GM18870 (cell line): ENCODE results near the gene DMRTA1.
"Not testable (repeated sequence)": the region's sequence is repeated elsewhere in the genome, so short reads cannot be mapped to it uniquely, and the experiment has no call there.

ENCODE experiments used
- ATAC-seq: cut with Tn5 transposase; IDR thresholded peaks from one replicate; pipeline ENCODE4 v1.9.1; 2021; ENCODE audit warnings: moderate library complexity; ENCODE audit not compliant: unreplicated experiment

The DMRTA1 gene, protein sequence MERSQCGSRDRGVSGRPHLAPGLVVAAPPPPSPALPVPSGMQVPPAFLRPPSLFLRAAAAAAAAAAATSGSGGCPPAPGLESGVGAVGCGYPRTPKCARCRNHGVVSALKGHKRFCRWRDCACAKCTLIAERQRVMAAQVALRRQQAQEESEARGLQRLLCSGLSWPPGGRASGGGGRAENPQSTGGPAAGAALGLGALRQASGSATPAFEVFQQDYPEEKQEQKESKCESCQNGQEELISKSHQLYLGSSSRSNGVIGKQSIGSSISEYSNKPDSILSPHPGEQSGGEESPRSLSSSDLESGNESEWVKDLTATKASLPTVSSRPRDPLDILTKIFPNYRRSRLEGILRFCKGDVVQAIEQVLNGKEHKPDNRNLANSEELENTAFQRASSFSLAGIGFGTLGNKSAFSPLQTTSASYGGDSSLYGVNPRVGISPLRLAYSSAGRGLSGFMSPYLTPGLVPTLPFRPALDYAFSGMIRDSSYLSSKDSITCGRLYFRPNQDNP

DNA sequence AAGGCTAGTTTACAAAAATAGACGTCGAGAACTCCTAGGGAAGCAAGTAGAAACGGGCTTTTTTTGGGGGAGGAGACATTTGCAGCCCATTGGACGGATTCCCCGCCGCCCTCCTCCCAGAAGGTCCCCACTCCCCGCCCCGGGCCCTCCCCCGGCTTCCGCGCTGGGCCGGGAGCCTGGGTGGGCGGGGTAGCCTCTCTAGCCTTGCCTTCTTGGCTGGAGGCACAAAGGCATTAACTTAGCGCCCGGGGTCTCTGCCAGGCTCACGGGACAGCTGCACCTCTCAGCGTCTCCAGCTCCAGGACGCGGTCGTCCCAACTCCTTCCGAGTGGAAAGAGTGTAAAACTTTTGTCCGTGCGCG is at the start of gene DMRTA1:
Gene DMRTA1 (plus strand): TSS at position 236 of the 361 bp plus-strand sequence. CDS start 242 bp downstream, outside the sequence.
- no peak for ATAC-seq

DNA sequence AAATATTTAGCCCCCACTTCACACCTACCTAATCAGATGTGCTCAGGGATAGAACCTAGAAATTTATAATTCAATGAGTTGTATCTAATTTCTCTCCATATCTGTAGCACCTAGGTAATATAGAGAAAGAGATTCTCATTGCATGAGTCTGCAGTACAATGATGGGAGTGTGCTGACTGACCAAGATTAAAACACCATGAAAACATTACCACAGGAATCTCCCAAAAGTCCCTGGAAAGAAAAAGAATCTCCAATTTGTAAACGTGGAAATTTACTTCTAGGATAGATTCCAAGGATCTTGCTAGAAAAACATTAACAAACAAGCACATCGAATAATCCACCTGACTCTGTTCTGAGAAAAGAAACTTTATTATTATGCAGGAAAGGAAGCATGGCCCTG is 45.0 kb upstream of the DMRTA1 start:
- no peak for ATAC-seq

DNA sequence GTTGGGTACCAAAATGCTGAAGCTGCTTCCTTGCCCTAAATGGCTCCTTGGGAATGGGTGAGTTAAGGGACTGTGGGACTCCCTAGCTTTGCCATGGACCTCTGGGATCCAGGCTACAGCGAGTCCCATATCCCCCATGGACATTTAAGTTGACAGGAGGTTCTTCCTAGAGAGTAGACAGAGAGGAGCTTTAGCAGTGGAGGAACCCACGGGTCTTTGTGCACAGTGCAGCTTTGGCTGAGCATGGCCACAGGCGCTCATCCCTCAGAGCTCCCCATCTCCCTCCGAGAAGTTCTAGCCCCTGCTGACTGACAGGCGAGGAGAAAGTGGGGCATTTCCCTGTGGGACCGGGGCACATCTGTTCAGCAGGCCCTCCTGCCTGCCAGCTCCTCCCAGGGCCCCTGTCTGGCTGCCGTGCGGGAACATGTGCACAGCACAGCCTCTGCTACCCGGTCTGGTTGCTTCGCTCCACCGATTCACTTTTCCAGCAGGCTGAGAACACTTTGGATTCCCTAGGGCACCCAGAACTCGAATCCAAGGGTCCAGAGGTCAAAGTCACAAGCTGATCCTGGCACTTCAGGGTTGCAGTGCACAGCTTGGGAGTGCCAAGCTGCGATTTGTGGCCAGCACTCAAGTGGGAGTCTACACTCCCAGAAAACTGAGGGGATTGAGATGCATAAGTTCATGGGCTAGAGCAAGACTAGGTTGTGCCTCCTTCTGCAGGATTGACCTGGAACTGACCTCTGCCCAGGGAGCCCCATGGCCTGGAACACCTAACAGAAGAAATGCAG is 40.6 kb upstream of the DMRTA1 start:
- ATAC-seq: no peak

DNA sequence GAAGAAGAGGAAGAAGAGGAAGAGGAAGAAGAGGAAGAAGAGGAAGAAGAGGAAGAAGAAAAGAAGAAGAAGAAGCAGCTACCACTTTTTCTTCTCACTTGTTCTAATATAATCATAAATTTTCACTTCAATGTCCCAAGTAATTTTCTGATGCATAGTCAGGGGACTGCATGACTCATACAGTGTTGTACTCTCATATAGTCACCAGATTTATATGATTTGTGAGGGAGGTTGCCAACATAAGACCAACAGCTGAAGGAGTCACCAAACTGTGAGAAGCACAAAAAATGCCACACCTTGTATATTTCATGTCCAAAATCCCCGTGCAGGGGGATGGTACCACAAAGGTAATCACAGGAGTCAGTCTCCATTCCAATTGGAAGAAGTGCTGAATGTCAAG is 32.7 kb upstream of the DMRTA1 start:
- no peak for ATAC-seq

DNA sequence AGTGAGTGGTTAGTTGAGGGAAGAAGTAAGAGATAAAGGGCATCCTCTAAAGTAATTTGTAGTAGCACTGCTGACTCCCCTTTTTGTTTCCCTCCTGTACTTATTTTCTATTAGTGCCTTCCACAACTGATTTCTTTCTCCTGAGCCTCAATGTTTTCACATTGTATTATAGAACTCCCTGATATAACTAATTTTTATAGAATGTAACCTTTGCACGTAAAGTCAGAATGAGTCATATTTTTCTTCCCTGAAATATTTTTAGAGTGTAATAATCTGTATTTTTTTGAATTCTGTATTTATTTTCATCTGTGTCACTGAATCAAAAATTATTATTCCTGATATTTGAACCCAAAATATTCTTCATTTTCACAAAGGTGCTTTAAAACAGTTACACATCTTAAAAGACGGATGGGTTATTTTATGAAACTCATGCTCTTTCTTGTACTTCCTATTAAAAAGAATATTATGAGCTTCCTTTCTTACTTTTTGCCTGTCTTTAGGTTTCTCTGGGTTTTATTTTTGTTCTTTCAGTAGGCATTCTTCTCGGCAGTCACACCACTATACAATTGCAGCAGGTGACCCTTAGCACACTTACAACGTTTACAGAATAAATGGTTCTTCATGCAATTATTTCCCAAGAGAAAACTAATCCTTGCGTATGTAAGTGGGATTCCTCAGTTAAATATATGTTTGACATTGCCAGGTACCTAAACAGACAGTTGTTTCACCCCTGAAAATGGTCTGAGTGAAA is 30.5 kb upstream of the DMRTA1 start:
- no peak for ATAC-seq

DNA sequence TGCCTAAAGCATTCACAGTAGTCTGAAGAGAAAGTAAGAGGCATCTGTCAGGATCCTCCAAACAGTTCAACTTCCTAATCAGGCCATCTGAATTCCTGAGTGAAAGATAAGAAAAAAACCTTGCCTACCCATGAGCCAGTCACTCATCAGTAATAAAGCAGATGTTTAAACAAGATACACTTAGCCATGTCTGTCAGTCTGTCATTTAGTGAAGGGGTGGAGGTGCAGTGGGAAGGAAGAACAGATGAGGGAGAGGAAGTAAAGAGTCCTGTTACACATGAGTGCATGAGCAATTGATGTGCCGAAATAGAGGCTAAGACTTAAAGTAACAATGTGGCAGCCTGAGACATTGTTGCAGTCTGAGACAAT is 29.9 kb upstream of the DMRTA1 start:
- ATAC-seq: no peak

DNA sequence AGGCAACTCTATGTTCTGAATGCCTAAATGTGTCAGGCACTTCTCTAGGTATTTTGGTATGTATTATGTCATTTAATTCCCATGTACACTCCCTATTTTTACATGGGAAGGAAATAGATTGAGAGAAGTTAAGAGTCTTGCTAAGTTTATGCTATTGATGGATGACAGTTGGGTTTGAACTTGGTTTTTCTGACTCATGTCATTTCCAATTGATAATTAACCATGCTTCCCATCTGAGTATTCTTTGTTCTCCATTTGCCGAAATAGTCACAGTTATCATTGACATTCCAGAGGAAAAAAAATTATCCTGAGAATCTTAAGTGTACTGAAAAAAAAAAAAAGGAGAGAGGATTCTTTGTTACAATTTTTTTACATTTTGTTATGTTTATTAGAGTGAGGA is 23.1 kb upstream of the DMRTA1 start:
- ATAC-seq: no peak

DNA sequence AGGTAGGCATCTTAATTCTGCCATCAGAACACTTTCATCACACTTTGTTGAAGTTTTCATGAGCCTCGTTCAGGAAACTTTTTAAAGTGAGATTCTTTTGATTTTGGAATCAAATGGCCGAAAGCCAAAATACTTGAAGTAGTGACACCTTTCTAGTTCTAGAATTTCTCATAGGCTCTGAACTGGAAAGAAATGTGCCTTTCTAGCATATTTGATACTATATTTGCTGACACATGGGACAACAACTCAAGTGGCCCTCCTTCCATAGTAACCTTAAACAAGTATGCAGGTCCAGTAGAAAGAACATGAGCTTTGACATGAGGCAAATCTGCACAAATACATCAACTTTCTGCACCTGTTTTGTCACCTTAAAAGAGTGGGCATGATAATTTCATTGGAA is 22.0 kb upstream of the DMRTA1 start:
- ATAC-seq: no peak

DNA sequence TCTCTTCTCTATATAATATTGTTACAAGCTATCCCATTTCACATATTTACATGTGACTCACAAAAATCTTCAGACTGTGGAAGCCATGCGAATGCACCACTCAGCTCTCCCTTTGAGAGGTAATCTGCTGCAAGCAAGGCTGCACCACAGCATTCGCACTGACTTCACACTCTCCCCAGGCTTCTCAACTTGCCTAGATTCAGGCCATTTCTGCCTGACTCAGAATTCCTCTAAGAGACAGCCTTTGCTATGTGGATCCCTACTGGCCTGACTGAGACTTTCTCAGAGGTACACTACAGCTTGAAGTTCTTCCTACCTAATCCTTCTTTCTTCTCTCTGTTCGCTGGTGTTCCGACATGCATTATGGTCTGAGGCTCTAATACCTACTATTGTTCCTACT is 21.1 kb upstream of the DMRTA1 start:
- ATAC-seq: no peak

DNA sequence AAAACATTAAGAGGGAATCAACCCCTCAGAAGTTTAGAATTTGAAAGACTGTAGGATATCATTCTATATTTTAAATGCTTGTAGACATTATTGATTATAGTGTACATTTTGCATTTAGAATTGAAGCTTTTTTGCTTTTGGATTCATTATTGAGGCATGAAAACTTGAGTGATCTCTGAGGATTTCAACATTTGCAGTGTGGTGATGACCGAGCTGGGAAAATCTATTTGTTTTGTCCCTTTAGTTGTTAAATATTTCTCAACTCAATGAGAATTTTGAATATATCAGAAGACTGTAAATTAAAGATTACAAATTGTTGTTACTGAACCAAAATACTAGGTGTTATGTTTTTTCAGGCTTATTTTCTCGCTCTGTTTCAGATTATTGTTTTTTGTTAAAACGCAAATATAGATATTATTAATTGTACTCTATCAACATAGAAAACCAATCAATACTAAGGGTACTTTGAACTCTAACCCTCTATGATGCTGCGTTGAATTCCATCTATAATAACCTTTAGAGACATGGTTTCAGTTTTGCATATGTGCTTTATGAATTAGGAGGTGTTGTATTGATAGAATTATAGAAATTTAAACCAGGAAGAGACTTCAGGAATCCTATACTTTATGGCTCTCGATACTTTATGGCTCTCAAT is 19.3 kb upstream of the DMRTA1 start:
- ATAC-seq: no peak

DNA sequence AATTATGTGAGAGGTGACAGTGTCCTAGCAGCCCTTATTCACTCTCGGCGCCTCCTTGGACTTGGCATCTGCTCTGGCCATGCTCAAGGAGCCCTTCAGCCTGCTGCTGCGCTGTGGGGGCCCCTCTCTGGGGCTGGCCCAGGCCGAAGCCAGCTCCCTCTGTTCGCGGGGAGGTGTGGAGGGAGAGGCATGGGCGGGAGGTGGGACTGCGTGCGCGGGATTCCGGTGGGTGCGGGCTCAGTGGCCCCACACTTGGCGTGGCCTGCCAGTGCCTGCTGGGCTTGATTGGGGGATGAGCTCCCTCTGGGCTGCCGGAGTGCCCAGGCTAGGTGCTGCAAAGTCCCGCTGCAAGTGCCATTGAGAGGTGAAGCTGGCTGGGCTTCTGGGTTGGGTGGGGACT is 12.9 kb upstream of the DMRTA1 start:
- ATAC-seq: no peak

DNA sequence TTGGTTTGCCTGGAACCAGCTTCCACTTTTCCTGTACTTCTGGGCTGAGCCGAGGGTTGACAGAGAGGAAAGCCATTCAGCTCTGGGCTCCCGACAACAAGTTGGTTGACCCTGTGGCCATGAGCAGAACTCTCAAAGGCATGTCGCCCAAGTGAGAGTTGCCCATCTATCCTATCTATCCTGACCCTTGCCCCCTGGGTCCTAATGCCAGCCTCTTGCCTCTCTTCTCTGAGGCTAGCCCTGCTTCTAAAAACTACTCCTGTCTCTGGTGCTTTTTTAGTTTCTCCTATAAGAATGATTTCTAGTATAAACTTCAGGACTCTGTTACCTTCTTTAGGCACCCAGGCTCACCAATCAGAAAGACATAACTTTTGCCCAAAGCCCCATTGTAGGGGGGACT is 11.4 kb upstream of the DMRTA1 start:
- ATAC-seq: not testable (repeated sequence)

DNA sequence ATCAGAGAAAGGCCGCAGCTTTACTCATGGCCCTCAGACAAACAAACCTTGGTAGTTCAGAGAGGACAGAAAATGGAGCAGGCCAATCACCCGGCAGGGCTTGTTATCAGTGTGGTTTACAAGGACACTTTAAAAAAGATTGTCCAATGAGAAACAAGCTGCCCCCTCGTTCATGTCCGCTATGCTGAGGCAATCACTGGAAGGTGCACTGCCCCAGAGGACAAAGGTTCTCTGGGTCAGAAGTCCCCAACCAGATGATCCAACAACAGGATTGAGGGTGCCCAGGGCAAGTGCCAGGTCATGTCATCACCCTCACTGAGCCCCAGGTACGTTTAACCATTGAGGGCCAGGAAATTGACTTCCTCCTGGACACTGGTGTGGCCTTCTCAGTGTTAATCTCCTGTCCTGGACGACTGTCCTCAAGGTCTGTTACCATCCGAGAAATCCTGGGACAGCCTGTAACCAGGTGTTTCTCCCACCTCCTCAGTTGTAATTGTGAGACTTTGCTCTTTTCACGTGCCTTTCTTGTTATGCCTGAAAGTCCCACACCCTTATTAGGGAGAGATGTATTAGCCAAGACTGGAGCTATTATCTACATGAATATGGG is 9.1 kb upstream of the DMRTA1 start:
- not testable (repeated sequence) for ATAC-seq

DNA sequence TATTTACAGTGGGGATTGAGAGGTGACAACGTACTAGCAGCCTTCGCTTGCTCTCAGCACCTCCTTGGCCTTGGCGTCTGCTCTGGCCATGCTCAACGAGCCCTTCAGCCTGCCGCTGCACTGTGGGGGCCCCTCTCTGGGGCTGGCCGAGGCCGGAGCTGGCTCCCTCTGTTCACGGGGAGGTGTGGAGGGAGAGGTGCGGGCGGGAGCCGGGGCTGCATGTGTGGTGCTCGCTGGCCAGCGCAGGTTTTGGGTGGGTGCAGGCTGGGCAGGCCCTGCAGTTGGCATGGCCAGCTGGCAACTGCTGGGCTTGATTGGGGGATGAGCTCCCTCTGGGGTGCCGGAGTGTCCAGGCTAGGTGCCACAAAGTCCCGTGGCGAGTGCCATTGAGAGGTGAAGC is 5.8 kb upstream of the DMRTA1 start:
- no peak for ATAC-seq

DNA sequence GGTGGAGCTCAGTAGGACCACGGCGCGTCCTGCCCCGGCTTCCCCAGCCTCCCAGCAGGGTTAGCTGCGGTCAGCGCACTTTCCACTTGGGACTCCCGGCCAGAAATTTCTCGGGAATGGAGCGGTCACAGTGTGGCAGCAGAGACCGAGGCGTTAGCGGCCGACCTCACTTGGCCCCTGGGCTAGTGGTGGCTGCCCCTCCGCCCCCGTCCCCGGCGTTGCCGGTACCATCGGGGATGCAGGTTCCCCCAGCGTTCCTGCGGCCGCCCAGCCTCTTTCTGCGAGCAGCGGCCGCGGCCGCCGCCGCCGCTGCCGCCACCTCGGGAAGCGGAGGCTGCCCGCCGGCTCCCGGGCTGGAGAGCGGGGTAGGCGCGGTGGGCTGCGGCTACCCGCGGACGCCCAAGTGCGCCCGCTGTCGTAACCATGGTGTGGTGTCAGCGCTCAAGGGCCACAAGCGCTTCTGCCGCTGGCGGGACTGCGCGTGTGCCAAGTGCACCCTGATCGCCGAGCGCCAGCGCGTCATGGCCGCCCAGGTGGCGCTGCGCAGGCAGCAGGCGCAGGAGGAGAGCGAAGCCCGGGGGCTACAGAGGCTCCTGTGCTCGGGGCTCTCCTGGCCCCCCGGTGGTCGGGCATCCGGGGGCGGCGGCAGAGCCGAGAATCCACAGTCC is 460 bp downstream of the DMRTA1 start:
- ATAC-seq: no peak

DNA sequence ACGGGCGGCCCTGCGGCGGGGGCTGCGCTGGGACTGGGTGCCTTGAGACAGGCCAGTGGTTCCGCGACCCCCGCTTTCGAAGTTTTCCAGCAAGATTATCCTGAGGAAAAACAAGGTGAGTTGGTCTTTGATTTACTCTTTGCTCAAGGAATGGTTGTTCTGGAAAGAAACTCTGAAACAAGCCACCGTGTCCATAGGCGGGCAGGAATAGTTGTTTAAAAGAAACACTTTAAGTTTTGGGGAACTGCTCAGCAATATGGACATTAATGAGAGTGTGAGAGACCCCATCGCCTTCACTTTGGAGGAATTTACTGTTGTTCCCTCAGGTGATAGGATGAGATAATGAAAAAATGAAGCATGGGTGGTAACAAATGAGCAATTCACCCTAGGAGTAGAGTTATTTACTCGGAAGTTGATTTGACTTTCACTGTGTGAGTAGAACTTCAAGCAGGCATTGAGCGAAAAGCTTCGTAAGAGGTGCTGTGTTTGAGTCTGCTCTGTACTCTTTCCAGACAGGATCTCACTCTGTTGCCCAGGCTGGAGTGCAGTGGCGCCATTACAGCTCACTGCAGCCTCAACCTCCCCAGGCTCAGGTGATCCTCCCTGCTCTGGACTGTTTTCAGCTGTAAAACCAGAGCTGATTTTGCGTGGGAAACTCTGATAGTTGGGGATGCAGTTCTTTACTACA is 1.1 kb downstream of the DMRTA1 start:
- ATAC-seq: no peak

DNA sequence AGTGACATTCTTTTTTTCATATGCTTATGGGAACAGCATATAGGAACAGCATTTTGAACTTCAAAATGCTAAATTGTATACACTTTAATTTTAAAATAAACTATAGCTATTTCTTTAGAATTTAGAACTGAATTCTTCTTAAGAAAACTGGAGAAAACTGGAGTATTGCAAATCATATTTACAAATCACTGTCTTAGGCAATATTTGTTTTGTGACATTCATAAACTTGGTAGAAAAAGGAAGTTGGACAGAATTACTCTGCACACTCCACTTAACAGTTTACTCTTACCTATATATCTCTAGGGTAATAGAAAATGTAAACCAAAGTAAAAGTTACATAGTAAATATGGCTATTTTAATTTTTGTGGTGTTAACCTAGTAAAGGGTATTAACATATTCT is 3.1 kb downstream of the DMRTA1 start:
- no peak for ATAC-seq

DNA sequence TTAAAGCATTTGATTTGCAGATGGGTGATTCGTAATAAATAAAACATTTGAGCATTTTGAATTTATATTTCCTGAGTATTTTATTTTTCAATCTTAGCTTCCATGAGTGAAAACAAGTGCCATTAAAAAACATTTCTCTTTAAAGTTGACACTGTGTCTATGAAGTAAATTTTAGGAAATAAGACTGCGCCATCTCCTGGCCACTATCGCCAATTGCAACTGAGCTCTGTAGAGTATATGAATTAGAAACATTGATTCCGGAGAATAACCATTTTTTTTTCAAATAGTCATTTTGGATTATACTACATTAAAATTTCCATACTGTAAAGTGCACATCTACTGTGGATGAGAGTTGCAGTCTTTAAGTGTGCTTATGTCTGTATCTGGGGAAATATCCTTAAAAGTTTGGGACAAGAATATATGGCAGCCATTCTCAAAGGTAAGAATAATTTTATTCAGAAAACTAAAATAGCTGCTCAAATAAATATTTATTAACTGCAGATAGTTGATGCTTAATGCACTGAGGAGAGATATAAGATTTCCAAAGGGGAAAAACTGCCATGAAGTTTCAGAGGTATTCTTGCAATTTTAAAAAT is 5.9 kb downstream of the DMRTA1 start:
- ATAC-seq: no peak

DNA sequence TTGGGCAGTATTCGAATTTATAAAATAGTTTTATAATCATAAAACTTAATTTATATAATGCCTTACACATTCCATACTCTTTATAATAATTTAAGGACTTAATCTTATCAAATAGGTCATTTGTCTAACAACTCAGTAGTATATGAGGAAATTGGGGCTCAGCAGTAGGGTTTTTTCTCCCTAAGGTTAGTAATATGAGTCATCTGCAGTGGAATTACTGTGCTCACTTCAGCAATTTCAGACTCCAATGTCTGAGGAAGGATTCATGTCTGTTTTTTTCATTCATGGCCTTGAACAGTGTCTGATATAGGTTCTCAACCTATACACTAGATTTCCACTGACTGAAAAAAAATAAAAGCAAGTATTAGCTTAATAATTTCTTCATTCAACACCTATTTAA is 7.4 kb downstream of the DMRTA1 start:
- no peak for ATAC-seq
